Measurements from ENCODE around the gene FBXL15.

FBXL15 gene

GRCh38 chr10:102423372-102423968 is 2.8 kb downstream of the FBXL15 start:
- in situ Hi-C loops (cut with MboI; ENCODE audit: low sequenced_read_pairs) = no loop called here

GRCh38 chr10:102424145-102424544 is 3.5 kb downstream of the FBXL15 start:
- in situ Hi-C loops (cut with MboI; ENCODE audit: low sequenced_read_pairs) = no loop called here

- in situ Hi-C loops (cut with MboI; ENCODE audit: low sequenced_read_pairs) = no loop called here
Observed at GRCh38 chr10:102424916-102425315, 4.3 kb downstream of the FBXL15 start.

- in situ Hi-C loops (cut with MboI; ENCODE audit: low sequenced_read_pairs) = no loop called here
Observed at GRCh38 chr10:102425444-102425843, 4.8 kb downstream of the FBXL15 start.

- in situ Hi-C loops (cut with MboI; ENCODE audit: low sequenced_read_pairs) = no loop called here
Observed at GRCh38 chr10:102426803-102427287, 6.2 kb downstream of the FBXL15 start.

GRCh38 chr10:102429468-102429867 is 8.8 kb downstream of the FBXL15 start:
- in situ Hi-C loops (cut with MboI; ENCODE audit: low sequenced_read_pairs) = no loop called here

- in situ Hi-C loops (cut with MboI; ENCODE audit: low sequenced_read_pairs) = no loop called here
Observed at GRCh38 chr10:102431452-102432124, 11.0 kb downstream of the FBXL15 start.

- in situ Hi-C loops (cut with MboI; ENCODE audit: low sequenced_read_pairs) = no loop called here
Observed at GRCh38 chr10:102432162-102432950, 11.7 kb downstream of the FBXL15 start, which contains the start of gene CUEDC2. Gene CUEDC2, minus strand, starts transcription at chr10:102432574. Its CDS starts 7,386 bp downstream, at chr10:102425188.

GRCh38 chr10:102433619-102434046 is 13.0 kb downstream of the FBXL15 start:
- in situ Hi-C loops (cut with MboI; ENCODE audit: low sequenced_read_pairs) = no loop called here

GRCh38 chr10:102434394-102435132 is 13.9 kb downstream of the FBXL15 start:
- in situ Hi-C loops (cut with MboI; ENCODE audit: low sequenced_read_pairs) = no loop called here

GRCh38 chr10:102435133-102435497 is 14.5 kb downstream of the FBXL15 start:
- in situ Hi-C loops (cut with MboI; ENCODE audit: low sequenced_read_pairs) = no loop called here

GRCh38 chr10:102435529-102436233 is 15.0 kb downstream of the FBXL15 start:
- in situ Hi-C loops (cut with MboI; ENCODE audit: low sequenced_read_pairs) = no loop called here

- in situ Hi-C loops (cut with MboI; ENCODE audit: low sequenced_read_pairs) = no loop called here
Observed at GRCh38 chr10:102436312-102436711, 15.7 kb downstream of the FBXL15 start.

- in situ Hi-C loops (cut with MboI; ENCODE audit: low sequenced_read_pairs) = no loop called here
Observed at GRCh38 chr10:102437515-102437914, 16.9 kb downstream of the FBXL15 start.

GRCh38 chr10:102438374-102438773 is 17.7 kb downstream of the FBXL15 start:
- in situ Hi-C loops (cut with MboI; ENCODE audit: low sequenced_read_pairs) = no loop called here

- in situ Hi-C loops (cut with MboI; ENCODE audit: low sequenced_read_pairs) = no loop called here
Observed at GRCh38 chr10:102444851-102445250, 24.2 kb downstream of the FBXL15 start.

GRCh38 chr10:102449321-102450123 is 28.9 kb downstream of the FBXL15 start:
- in situ Hi-C loops (cut with MboI; ENCODE audit: low sequenced_read_pairs) = no loop called here

- in situ Hi-C loops (cut with MboI; ENCODE audit: low sequenced_read_pairs) = no loop called here
Observed at GRCh38 chr10:102450124-102450373, 29.4 kb downstream of the FBXL15 start.

- in situ Hi-C loops (cut with MboI; ENCODE audit: low sequenced_read_pairs) = no loop called here
Observed at GRCh38 chr10:102450374-102451104, 29.9 kb downstream of the FBXL15 start.

All from HL-60/S4 (cell line).